K562 (cell line): ENCODE measurements around the gene ITGA3. TPM values are rescaled to one million over a fixed set of nuclear protein-coding genes. Genes with fewer than 3 reads are reported as not detected.

Experiments
- ATAC-seq: fragments of 200-7000 bp; cut with Tn5 transposase; 3 replicates; pipeline ENCODE4 v1.9.1; 2020; ENCODE audit warnings: moderate library complexity
- BruUV-seq: library from RNA; stranded (reverse); fragments of 400-500 nt; replicated peaks from 2 replicates; lab custom pipeline; 2021; lab: Mats Ljungman, UMichigan
- CTCF ChIA-PET: fragments of 300-600 bp; formaldehyde crosslinking; extraction: SDS; loops from one replicate; lab custom pipeline; 2021; ENCODE audit warnings: low intra/inter-chr PET ratio; lab: Yijun Ruan, JAX
- POLR2A ChIA-PET: fragments of 300-600, 350-650 bp; sonication (Branson Sonifier 250); formaldehyde crosslinking; extraction: SDS; loops from one replicate; lab custom pipeline; 2021; ENCODE audit warnings: antibody characterized with exemption, inconsistent platforms; lab: Yijun Ruan, JAX
- DNase-seq, 4 experiments: peaks; one replicate each; pipeline versions ENCODE4 v3.0.0 to v3.0.0-alpha.2; 2011 to 2018; ENCODE audit warnings: low spot score in 3 of 4, mixed read lengths in 3 of 4; ENCODE audit errors: extremely low read depth in 1 of 4
- FAIRE-seq: peaks from 2 replicates; lab custom pipeline; 2011; peaks lifted over from hg19 to GRCh38; lab: Jason Lieb, UNC
- H2AFZ ChIP-seq: 2 replicates; pipeline ENCODE4 v1.6.0; 2011; ENCODE audit warnings: low read depth, low read length, control low read depth, inconsistent platforms
- H3K27ac ChIP-seq: fragments of 200-600 bp; 3 replicates; pipeline ENCODE4 v1.8.0; 2011; ENCODE audit warnings: low read depth, mild to moderate bottlenecking, control low read depth, inconsistent platforms, low read length, moderate library complexity, mixed read lengths; ENCODE audit errors: extremely low read depth
- H3K27me3 ChIP-seq, 2 experiments: fragments of 300-600 bp in 1 of 2; 2 replicates in 1 of 2; 3 replicates in 1 of 2; pipeline versions ENCODE4 v1.6.0 to v1.8.0; 2011; ENCODE audit warnings: inconsistent platforms in 2 of 2, low read length in 2 of 2, mild to moderate bottlenecking in 1 of 2, mixed read lengths in 1 of 2, moderate library complexity in 1 of 2; ENCODE audit not compliant: control insufficient read depth in 2 of 2, insufficient read depth in 2 of 2
- H3K36me3 ChIP-seq: fragments of 300-600 bp; 3 replicates; pipeline ENCODE4 v1.8.0; 2011; ENCODE audit warnings: mild to moderate bottlenecking, low read length, inconsistent platforms; ENCODE audit not compliant: control insufficient read depth, insufficient read depth
- H3K4me1 ChIP-seq, 2 experiments: fragments of 200-600 bp in 1 of 2; replicated peaks in 1 of 2; 2 replicates in 1 of 2; 3 replicates in 1 of 2; pipeline versions ENCODE4 v1.5.1 to v1.8.0; 2011; ENCODE audit warnings: inconsistent platforms in 2 of 2, low read length in 2 of 2, mild to moderate bottlenecking in 1 of 2, mixed read lengths in 1 of 2, moderate library complexity in 1 of 2; ENCODE audit not compliant: control insufficient read depth in 2 of 2, insufficient read depth in 2 of 2
- H3K4me2 ChIP-seq: 2 replicates; pipeline ENCODE4 v1.6.1; 2011; ENCODE audit warnings: low read length, control low read depth, inconsistent platforms, mixed read lengths; ENCODE audit not compliant: insufficient read depth
- H3K4me3 ChIP-seq: fragments of 200-600 bp; sonication (generic), shearing (Covaris generic); 2 replicates; pipeline ENCODE4 v1.5.1; 2016; ENCODE audit warnings: control low read depth, inconsistent platforms
- H3K79me2 ChIP-seq: fragments of 200-600 bp; 3 replicates; pipeline ENCODE4 v1.8.0; 2011; ENCODE audit warnings: low read length, inconsistent platforms; ENCODE audit not compliant: control insufficient read depth, insufficient read depth
- H3K9ac ChIP-seq, 2 experiments: 2 replicates each; pipeline versions ENCODE4 v1.6.0 to v1.6.1; 2011; ENCODE audit warnings: low read depth in 2 of 2, low read length in 2 of 2, control low read depth in 1 of 2, inconsistent platforms in 1 of 2, mild to moderate bottlenecking in 1 of 2, mixed read lengths in 1 of 2; ENCODE audit not compliant: insufficient read depth in 1 of 2
- H3K9me1 ChIP-seq: one replicate; pipeline ENCODE4 v1.6.0; 2011; ENCODE audit warnings: inconsistent platforms, mild to moderate bottlenecking, low read length, moderate library complexity; ENCODE audit not compliant: control insufficient read depth, insufficient read depth
- H3K9me3 ChIP-seq: replicated peaks from 2 replicates; pipeline ENCODE4 v1.5.1; 2011; ENCODE audit warnings: low read depth, low read length, inconsistent platforms; ENCODE audit not compliant: control insufficient read depth, insufficient read depth
- H4K20me1 ChIP-seq: replicated peaks from 2 replicates; pipeline ENCODE4 v1.6.1; 2011; ENCODE audit warnings: low read length, inconsistent platforms, mixed read lengths; ENCODE audit not compliant: control insufficient read depth, insufficient read depth
- ASH1L ChIP-seq: fragments of 450-650 bp; IDR thresholded peaks from 2 replicates; pipeline ENCODE4 v1.6.1; 2018; ENCODE audit warnings: borderline replicate concordance, mild to moderate bottlenecking, low read depth; ENCODE audit not compliant: partially characterized antibody
- FOS ChIP-seq: IDR thresholded peaks from 3 replicates; pipeline ENCODE4 v1.6.1; 2011; ENCODE audit not compliant: insufficient read length; ENCODE audit errors: extremely low read depth
- FOXK2 ChIP-seq, 2 experiments: fragments of 450-650 bp; IDR thresholded peaks in 1 of 2; conservative IDR thresholded peaks in 1 of 2; 2 replicates each; pipeline ENCODE4 v1.6.1; 2016; ENCODE audit warnings: low read depth in 2 of 2, mild to moderate bottlenecking in 1 of 2
- MIER1 ChIP-seq: fragments of 450-650 bp; IDR thresholded peaks from 2 replicates; pipeline ENCODE4 v1.6.1; 2016; ENCODE audit warnings: antibody characterized with exemption, mild to moderate bottlenecking, low read depth
- PPARD ChIP-seq: fragments of 250-450 bp; sonication (Bioruptor Pico); IDR thresholded peaks from 2 replicates; pipeline ENCODE4 v1.8.0; 2022; ENCODE audit warnings: inconsistent platforms, mild to moderate bottlenecking, moderate library complexity
- SNRNP70 ChIP-seq: fragments of 200-400 bp; formaldehyde crosslinking; optimal IDR thresholded peaks from 2 replicates; pipeline ENCODE3; 2017; ENCODE audit warnings: low read depth, low read length
- TRIM28 ChIP-seq: fragments of 450-650 bp; IDR thresholded peaks from 2 replicates; pipeline ENCODE4 v1.6.1; 2017
- ZKSCAN1 ChIP-seq: fragments of 150-350 bp; IDR thresholded peaks from 2 replicates; pipeline ENCODE4 v1.6.1; 2016; ENCODE audit warnings: low read depth, low read length
- ZNF121 ChIP-seq: sonication (generic); formaldehyde crosslinking; conservative IDR thresholded peaks from 2 replicates; pipeline ENCODE4 v1.8.0; 2022; ENCODE audit warnings: missing genetic modification reagents
- ZNF316 ChIP-seq: fragments of 450-650 bp; IDR thresholded peaks from 2 replicates; pipeline ENCODE4 v1.6.1; 2016
- WGBS: fragments of 100-300 bp; shearing (Covaris generic); methylation state at CpG from one replicate; pipeline ENCODE4 v1.1.6; 2016; ENCODE audit warnings: low coverage, mixed read lengths; ENCODE audit not compliant: insufficient coverage; ENCODE audit errors: missing lambda C conversion rate; 5-methylcytosine and 5-hydroxymethylcytosine counted together
- in situ Hi-C: fragments of 300-500 bp; cut with MboI; formaldehyde crosslinking; loops from 4 replicates; pipeline ENCODE4 v1.15.0; 2018; ENCODE audit warnings: inconsistent platforms, mixed read lengths
- intact Hi-C: fragments of 100-400 bp; cut with micrococcal nuclease; formaldehyde crosslinking; loops from 2 replicates; pipeline ENCODE4 v1.14.2; 2022
- polyA plus RNA-seq, 8 experiments: library from polyadenylated mRNA; depleted of rRNA in 4 of 8; stranded (reverse) in 5 of 8; unstranded in 3 of 8; fragments of >200 nt; fragmentation: Nextera tagmentation in 2 of 8; fragmentation: Illumina TruSeq in 1 of 8; extraction: Ambion mirVana in 2 of 8; extraction: Trizol in 1 of 8; gene quantifications; 2 replicates each; pipeline versions ENCODE4 v1.2.1 to v1.2.3, GENCODE V29; 2011 to 2014; ENCODE audit warnings: inconsistent platforms in 1 of 8, missing spikeins in 1 of 8
- total RNA-seq, 7 experiments: library from RNA; depleted of rRNA in 6 of 7; stranded (reverse); fragments of >200 nt in 6 of 7; fragmentation: Illumina TruSeq in 2 of 7; extraction: Trizol in 2 of 7; gene quantifications; 2 replicates each; pipeline versions ENCODE4 v1.2.1 to v1.2.3, GENCODE V29; 2011 to 2021; ENCODE audit warnings: low replicate concordance in 1 of 7

Gene ITGA3
- total and polyA plus RNA-seq, 9 of the 15 experiments (the other 6 are each of a cell fraction or from before 2014, with no cell fraction given): 0.03 to 0.75 (median 0.14) TPM; not detected in 2

DNA sequence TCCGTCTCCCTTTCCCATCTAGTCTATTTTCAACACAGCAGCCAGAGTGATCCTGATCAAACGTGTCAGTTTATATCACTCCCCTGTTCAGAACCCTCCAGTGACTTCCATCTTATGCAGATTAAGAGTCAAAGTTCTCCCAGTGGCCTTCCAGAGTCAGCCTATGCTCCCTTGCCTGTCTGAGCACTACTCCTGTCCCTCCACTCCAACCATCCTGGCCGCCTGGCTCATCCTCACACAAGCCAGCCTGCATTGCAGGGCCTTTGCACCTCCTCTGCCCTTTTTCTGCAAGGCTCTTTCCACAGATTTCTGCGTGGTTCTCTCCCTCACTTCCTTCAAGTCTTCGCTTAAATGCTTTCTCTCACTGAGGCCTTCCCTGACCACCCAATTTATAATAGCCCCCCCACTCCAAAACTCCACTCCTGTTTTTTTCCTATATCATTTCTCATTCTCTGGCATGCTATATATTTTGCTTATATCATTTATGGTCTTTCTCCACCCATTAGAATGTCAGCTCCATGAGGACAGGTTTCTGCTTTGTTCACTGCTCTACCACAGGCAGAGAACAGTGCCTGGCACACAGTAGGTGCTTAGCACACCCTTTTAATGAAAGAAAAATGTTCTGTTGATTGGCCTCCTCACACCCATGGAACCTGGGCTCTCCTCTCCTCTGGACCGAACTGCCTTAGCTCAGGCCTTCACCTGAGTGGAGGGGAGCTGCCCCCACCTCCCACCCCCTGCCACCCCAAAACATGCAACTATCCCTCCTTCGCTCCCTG is 64.8 kb downstream of the ITGA3 start:
- POLR2A ChIA-PET: interaction anchor here (1.5 kb wide), 1 partner anchor 8 kb away, joined by 3 read pairs; no protein-coding TSS in a partner anchor
- no peak for ATAC-seq

More for the DNA sequence above, 64.8 kb downstream of the ITGA3 start:
- 0% methylated on average over 5 of the region's 7 CpGs for WGBS
- Histone ChIP-seq H3K4me2 (no peak overlapping the region), H3K27ac (no peak overlapping the region), H3K9ac (no peak overlapping the region), H3K27me3 (peaks cover 37 to 67% of the 10 kb centered on the region in 2 experiments; a peak in 4 of 5 replicates), H3K4me3 (no peak overlapping the region), H3K9me1 (no peaks in the 10 kb centered on the region), H2AFZ (no peak overlapping the region), H4K20me1 (peaks cover 3% of the 10 kb centered on the region), H3K36me3 (no peaks in the 10 kb centered on the region), H3K9me3 (no peaks in the 10 kb centered on the region), H3K79me2 (no peaks in the 10 kb centered on the region), H3K4me1 (peaks cover 0 to 17% of the 10 kb centered on the region in 2 experiments; a peak in 4 of 5 replicates)
- BruUV-seq: no TSS peak
- DNase-seq (no peak), FAIRE-seq (no peak)
- CTCF ChIA-PET: no interaction called here
- intact Hi-C loops (no loop called here), in situ Hi-C loops (no loop called here)
- no peak for TF ChIP-seq FOS
- no peak for TF ChIP-seq SNRNP70
- TF ChIP-seq ZKSCAN1: peak; percentile 59; the same call in 1 of the 2 replicates
- no peak for TF ChIP-seq PPARD (CRISPR knock-in tag)
- 0 out of 2 replicates have a peak, but pooled peaks have one; percentile 4 for TF ChIP-seq ZNF316
- TF ChIP-seq MIER1: no peak
- TF ChIP-seq FOXK2 (conservative IDR thresholded peaks at IDR 0.05 in 1 of 2, IDR thresholded peaks at IDR 0.05 in 1 of 2; ENCODE audit: low read depth in 2 of 2): no peak
- no peak for TF ChIP-seq ZNF121 (CRISPR knock-in tag)
- no peak for TF ChIP-seq ASH1L
- no peak for TF ChIP-seq TRIM28
